Activated CD8-positive, alpha-beta T cell treated with anti-CD3 and anti-CD28 coated beads for 36 hours (primary cell): ENCODE data around the gene CCDC142. TPM values are rescaled to one million over a fixed set of nuclear protein-coding genes. Genes with fewer than 3 reads are reported as not detected.

ENCODE experiments used
- ATAC-seq: fragments of 200-7000 bp; cut with Tn5 transposase; one replicate; pipeline ENCODE4 v1.10.0; 2021; ENCODE audit warnings: mild to moderate bottlenecking, moderate library complexity
- CTCF ChIA-PET: fragments of 350-600 bp; sonication (Branson Sonifier 250); formaldehyde crosslinking; loops from one replicate; lab custom pipeline; 2021; ENCODE audit warnings: antibody characterized with exemption; lab: Charles Lee
- POLR2A ChIA-PET: fragments of 350-600 bp; sonication (Branson Sonifier 250); formaldehyde crosslinking; loops from one replicate; lab custom pipeline; 2021; ENCODE audit warnings: antibody characterized with exemption; lab: Charles Lee
- DNase-seq: peaks from one replicate; pipeline ENCODE4 v3.0.0-alpha.2; 2020
- H3K27ac Mint-ChIP-seq: one replicate; pipeline ENCODE4 v1.8.0; 2021; ENCODE audit warnings: mild to moderate bottlenecking, mixed read lengths
- H3K27me3 Mint-ChIP-seq: one replicate; pipeline ENCODE4 v1.8.0; 2021; ENCODE audit warnings: mixed read lengths
- H3K36me3 Mint-ChIP-seq: one replicate; pipeline ENCODE4 v1.8.0; 2021; ENCODE audit warnings: low read depth, mixed read lengths
- H3K4me1 Mint-ChIP-seq: one replicate; pipeline ENCODE4 v1.8.0; 2021; ENCODE audit warnings: low read depth, mixed read lengths
- H3K4me3 Mint-ChIP-seq: one replicate; pipeline ENCODE4 v1.8.0; 2021; ENCODE audit warnings: mild to moderate bottlenecking, moderate library complexity, mixed read lengths
- H3K9me3 Mint-ChIP-seq: one replicate; pipeline ENCODE4 v1.8.0; 2021; ENCODE audit warnings: mixed read lengths
- intact Hi-C: fragments of 100-400 bp; cut with micrococcal nuclease; formaldehyde crosslinking; loops from one replicate; pipeline ENCODE4 v1.10.0; 2022
- total RNA-seq, 2 experiments: library from RNA; stranded (reverse); gene quantifications; one replicate each; pipeline ENCODE4 v1.2.3, GENCODE V29; 2021
- TF ChIP-seq, protein P1 (sequence below): fragments of 200-600 bp; IDR thresholded peaks from one replicate; pipeline ENCODE4 v1.8.0; 2022; ENCODE audit warnings: antibody characterized with exemption, mild to moderate bottlenecking

Gene CCDC142, protein sequence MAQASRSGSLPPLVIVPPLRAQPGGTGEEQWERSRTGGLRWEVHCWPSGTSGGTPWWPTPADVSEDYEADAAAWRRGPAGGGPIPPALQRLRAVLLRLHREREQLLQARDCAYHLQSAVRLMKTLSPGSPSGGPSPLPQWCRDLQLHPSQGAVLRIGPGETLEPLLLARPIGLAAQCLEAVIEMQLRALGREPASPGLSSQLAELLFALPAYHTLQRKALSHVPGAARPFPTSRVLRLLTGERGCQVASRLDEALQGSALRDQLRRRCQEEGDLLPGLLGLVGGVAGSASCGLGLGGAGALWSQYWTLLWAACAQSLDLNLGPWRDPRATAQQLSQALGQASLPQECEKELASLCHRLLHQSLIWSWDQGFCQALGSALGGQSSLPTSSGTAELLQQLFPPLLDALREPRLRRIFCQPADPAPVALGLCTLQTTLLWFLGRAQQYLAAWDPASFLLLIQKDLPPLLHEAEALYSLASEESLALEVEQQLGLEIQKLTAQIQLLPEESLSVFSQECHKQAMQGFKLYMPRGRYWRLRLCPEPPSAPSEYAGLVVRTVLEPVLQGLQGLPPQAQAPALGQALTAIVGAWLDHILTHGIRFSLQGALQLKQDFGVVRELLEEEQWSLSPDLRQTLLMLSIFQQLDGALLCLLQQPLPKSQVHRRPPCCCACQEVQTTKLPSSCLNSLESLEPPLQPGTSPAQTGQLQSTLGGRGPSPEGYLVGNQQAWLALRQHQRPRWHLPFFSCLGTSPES
- total RNA-seq, result 10 to 100 TPM in 1 of 2 experiments, 1 to 10 TPM in 1; 7.2 to 10.3 TPM

DNA sequence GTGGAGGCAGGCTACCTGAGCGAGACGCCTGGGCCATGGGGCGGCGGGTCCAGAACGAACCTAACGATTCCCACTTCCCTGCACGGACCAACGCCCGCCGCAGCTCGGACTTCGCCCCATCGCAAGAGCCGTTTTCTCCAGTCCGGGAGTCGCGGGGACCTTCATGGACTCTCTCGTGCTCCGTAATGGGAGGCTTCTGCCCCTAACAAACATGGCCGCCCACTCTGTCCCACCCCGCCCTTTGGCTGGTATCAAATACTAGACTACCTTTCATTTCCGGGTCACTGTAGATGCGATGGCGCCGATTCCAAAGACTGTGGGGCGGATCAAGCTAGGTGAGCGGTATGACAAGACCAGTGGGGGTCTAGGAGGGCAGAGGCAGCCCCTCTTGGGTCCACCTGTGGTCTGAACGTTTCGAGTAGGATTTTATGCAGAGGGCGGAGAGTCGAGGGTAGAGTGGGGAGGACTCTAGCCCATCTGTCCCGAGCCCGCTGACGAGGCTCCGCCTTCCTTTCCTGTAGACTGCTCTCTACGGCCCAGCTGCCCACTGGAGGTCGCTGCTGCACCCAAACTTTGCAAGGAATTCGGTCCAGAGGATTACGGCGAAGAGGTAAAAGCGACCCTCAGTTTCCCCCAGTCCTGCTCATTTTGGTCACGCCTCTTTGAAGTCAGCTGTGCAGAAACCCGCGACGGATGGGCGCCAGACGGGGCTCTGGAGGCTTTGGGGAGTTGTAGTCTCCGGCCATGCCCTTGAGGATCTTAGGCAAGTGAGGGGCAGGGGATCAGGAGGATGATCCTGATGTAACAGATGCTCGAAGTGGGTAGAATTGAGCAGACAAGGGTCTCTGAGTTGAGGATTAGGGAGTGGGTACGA is at the start of gene CCDC142, which contains the start of gene TTC31:
CCDC142 (minus strand) TSS at position 198 of the 874 bp plus-strand sequence; CDS start at position 37, 161 bp downstream.
TTC31 (plus strand) TSS at position 281 of the 874 bp plus-strand sequence; CDS start at position 296, 15 bp downstream.
- CTCF ChIA-PET, result interaction anchor here (0.7 to 5.9 kb wide), 29 partner anchors 9 to 116 kb away, joined by 3 to 108 read pairs (median 4); partner anchors contain the start of genes AUP1, HTRA2, INO80B and LBX2
- Mint-ChIP-seq H3K9me3 (no peaks in the 10 kb centered on the region), H3K4me3 (peak within 1 kb of the TSS; percentile 86), H3K4me1 (peaks cover 25% of the 10 kb centered on the region), H3K27me3 (no peaks in the 10 kb centered on the region), H3K36me3 (peaks cover 22% of the 10 kb centered on the region), H3K27ac (peak within 1 kb of the TSS; percentile 100)
- ATAC-seq (peak; percentile 93), DNase-seq (peak; percentile 98)
- intact Hi-C loops, result loop anchor here (1.0 to 5.0 kb wide), 3 partner anchors 28 to 104 kb away; partner anchors contain the start of gene INO80B
- TF ChIP-seq, protein P1, sequence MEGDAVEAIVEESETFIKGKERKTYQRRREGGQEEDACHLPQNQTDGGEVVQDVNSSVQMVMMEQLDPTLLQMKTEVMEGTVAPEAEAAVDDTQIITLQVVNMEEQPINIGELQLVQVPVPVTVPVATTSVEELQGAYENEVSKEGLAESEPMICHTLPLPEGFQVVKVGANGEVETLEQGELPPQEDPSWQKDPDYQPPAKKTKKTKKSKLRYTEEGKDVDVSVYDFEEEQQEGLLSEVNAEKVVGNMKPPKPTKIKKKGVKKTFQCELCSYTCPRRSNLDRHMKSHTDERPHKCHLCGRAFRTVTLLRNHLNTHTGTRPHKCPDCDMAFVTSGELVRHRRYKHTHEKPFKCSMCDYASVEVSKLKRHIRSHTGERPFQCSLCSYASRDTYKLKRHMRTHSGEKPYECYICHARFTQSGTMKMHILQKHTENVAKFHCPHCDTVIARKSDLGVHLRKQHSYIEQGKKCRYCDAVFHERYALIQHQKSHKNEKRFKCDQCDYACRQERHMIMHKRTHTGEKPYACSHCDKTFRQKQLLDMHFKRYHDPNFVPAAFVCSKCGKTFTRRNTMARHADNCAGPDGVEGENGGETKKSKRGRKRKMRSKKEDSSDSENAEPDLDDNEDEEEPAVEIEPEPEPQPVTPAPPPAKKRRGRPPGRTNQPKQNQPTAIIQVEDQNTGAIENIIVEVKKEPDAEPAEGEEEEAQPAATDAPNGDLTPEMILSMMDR, result peak; percentile 83
- POLR2A ChIA-PET, result interaction anchor here (0.7 to 4.2 kb wide), 17 partner anchors 10 to 284 kb away, joined by 3 to 48 read pairs (median 4); partner anchors contain the start of genes AUP1, HTRA2, INO80B and LBX2

DNA sequence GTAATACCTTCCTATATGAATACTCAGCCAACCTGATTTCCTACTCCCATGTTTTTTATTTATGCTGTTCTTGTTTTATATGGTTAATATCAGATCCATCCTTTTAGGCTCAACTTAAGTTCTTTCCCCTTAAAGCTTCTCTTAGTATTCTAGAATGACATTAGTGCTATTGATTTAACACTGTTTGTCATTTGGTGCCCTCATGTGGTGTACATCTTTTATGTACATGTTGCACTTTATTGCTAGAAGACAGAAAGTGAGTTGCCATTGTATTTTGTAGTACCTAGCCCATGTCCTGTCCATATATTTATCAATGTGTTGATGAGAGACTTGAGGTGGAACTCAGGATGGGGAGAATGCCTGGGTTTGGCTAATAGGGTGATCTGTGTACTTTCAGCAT is 49.4 kb upstream of the CCDC142 start:
- H3K36me3 Mint-ChIP-seq, result peaks cover 46% of the 10 kb centered on the region
- ATAC-seq, result no peak
- peak overlapping the region; percentile 67 for H3K27ac Mint-ChIP-seq
- H3K27me3 Mint-ChIP-seq, result no peaks in the 10 kb centered on the region
- DNase-seq, result no peak
- peaks cover 31% of the 10 kb centered on the region for H3K4me1 Mint-ChIP-seq
- ChIA-PET CTCF (interaction anchor here (0.7 to 6.4 kb wide), 25 partner anchors 10 to 197 kb away, joined by 3 to 54 read pairs (median 4); partner anchors contain the start of genes CCDC142, INO80B, LBX2 and MRPL53), POLR2A (interaction anchor here (0.9 to 4.1 kb wide), 8 partner anchors 12 to 75 kb away, joined by 3 to 38 read pairs (median 4); partner anchors contain the start of genes CCDC142, DOK1, LOXL3 and TTC31)
- TF ChIP-seq, protein P1, result no peak
- intact Hi-C loops, result loop anchor here (5.0 kb wide), 2 partner anchors 50 to 55 kb away; partner anchors contain the start of genes CCDC142 and TTC31
- peak overlapping the region; percentile 26 for H3K4me3 Mint-ChIP-seq
- H3K9me3 Mint-ChIP-seq, result no peaks in the 10 kb centered on the region

DNA sequence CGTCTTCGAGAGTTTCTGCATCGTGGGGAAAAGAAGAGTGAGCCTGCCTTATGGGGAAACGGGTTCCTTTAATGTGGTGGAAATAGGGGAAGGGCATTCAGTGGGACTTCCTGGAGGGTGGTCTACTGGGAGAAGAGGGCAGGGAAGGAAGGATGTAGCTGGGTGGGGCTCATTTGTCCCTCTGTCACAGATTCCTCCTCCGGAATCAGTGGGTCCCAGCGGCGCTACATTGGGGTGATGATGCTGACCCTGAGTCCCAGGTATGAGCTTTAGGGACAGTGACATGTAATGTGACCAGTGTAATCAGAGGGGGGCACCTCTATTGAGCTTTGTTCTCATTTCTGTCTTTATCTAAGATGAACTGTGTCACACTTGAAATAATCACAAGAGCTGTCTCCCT is 48.9 kb upstream of the CCDC142 start:
- ChIA-PET POLR2A (interaction anchor here (0.9 to 4.1 kb wide), 8 partner anchors 11 to 136 kb away, joined by 3 to 38 read pairs (median 4); partner anchors contain the start of genes CCDC142, DOK1, LOXL3 and TTC31), CTCF (interaction anchor here (0.7 to 6.4 kb wide), 30 partner anchors 8 to 196 kb away, joined by 3 to 54 read pairs (median 4); partner anchors contain the start of genes C2orf81, CCDC142, INO80B and LBX2)
- no peaks in the 10 kb centered on the region for H3K9me3 Mint-ChIP-seq
- DNase-seq (no peak), ATAC-seq (no peak)
- H3K27ac Mint-ChIP-seq, result peak overlapping the region; percentile 67
- TF ChIP-seq, protein P1, result no peak
- peaks cover 36% of the 10 kb centered on the region for H3K4me1 Mint-ChIP-seq
- H3K27me3 Mint-ChIP-seq, result no peaks in the 10 kb centered on the region
- intact Hi-C loops, result loop anchor here (5.0 kb wide), 2 partner anchors 49 to 56 kb away; partner anchors contain the start of genes CCDC142 and TTC31
- H3K36me3 Mint-ChIP-seq, result peaks cover 52% of the 10 kb centered on the region
- H3K4me3 Mint-ChIP-seq, result peak overlapping the region; percentile 98
